ENCODE results near the gene LUZP2.

DNA sequence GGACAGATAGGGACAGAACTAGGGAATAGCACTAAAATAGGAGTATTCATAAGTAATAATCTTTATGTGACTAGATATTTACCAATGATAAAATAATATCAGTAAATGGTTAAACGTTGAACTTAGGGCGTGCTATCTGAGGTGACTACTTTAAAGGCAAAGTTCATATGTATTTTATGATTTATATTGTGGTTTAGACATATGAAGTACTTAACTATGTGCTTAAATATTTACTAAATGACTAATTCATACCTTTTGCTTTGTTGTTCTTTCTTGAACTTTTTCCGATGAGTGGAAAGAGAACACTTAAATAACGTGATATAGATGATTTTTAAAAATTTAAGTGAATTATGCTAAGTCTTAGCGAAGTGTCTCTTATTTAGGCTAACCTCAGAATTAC, 14.7 kb downstream of the LUZP2 start:
- TF ChIP-seq CTCF (IDR thresholded peaks at IDR 0.05), result no peak
- TF ChIP-seq POLR2A (IDR thresholded peaks at IDR 0.05), result no peak
